Testis (tissue), 3 donors: ENCODE data around the gene OOSP3. TPM values are rescaled to one million over a fixed set of nuclear protein-coding genes. Genes with fewer than 3 reads are reported as not detected.

ENCODE experiments used
- DNase-seq: peaks from one replicate; pipeline ENCODE4 v3.0.0-alpha.2; 2019
- H3K27ac ChIP-seq, 2 donors: fragments of 200-600 bp; sonication (generic); one replicate each; pipeline ENCODE4 v1.5.1; 2019
- H3K27me3 ChIP-seq: fragments of 200-600 bp; sonication (generic); one replicate; pipeline ENCODE4 v1.5.1; 2019
- H3K36me3 ChIP-seq: fragments of 200-600 bp; sonication (generic); one replicate; pipeline ENCODE4 v1.5.1; 2017; ENCODE audit warnings: low read depth; ENCODE audit errors: missing control alignments
- H3K4me1 ChIP-seq: fragments of 200-600 bp; sonication (generic); one replicate; pipeline ENCODE4 v1.5.1; 2019
- H3K4me3 ChIP-seq, 2 donors: fragments of 200-600 bp; sonication (generic); one replicate each; pipeline ENCODE4 v1.5.1; 2017 to 2019
- H3K9me3 ChIP-seq: fragments of 200-600 bp; sonication (generic); one replicate; pipeline ENCODE4 v1.5.1; 2017
- CTCF ChIP-seq, 3 experiments: fragments of 450-650 bp in 2 of 3; fragments of 200-600 bp in 1 of 3; sonication (generic) in 1 of 3; IDR thresholded peaks; one replicate each; pipeline ENCODE4 v1.5.1; 2016 to 2019; ENCODE audit warnings: antibody characterized with exemption in 3 of 3, mild to moderate bottlenecking in 2 of 3, moderate library complexity in 1 of 3
- POLR2A ChIP-seq: fragments of 450-650 bp; IDR thresholded peaks from one replicate; pipeline ENCODE4 v1.6.1; 2017; ENCODE audit warnings: antibody characterized with exemption, mild to moderate bottlenecking, moderate library complexity
- WGBS, 2 donors: methylation state at CpG; one replicate each; pipeline ENCODE4 v1.1.5; 2018; 5-methylcytosine and 5-hydroxymethylcytosine counted together
- intact Hi-C: fragments of 100-400 bp; cut with DNase I; formaldehyde crosslinking; loops from one replicate; pipeline ENCODE4 v1.15.1; 2023; ENCODE audit warnings: low total_unique reads
- polyA plus RNA-seq: library from polyadenylated mRNA; stranded (reverse); fragments of 350-450 nt; fragmentation: Illumina TruSeq; extraction: RNeasy Lipid Tissue Mini Kit (QIAGEN cat#74804); gene quantifications from one replicate; pipeline ENCODE4 v1.2.3, GENCODE V29; 2014; ENCODE audit warnings: low read depth, low replicate concordance; ENCODE audit not compliant: insufficient read depth
- total RNA-seq, 2 donors: library from RNA; depleted of rRNA; stranded (reverse); fragments of >200 nt; gene quantifications; one replicate each; pipeline ENCODE4 v1.2.3, GENCODE V29; 2016

The OOSP3 gene
- total and polyA plus RNA-seq, 3 donors from 2014 or later: 0.83 TPM; not detected in 2

- Histone ChIP-seq H3K36me3 (no peaks in the 10 kb centered on the region), H3K27me3 (no peaks in the 10 kb centered on the region), H3K4me1 (no peaks in the 10 kb centered on the region), H3K4me3 (no peak overlapping the region), H3K27ac (no peak overlapping the region), H3K9me3 (no peaks in the 10 kb centered on the region)
- DNase-seq: no peak
- intact Hi-C loops: no loop called here
- 85 to 91% methylated on average over 6 of the region's 6 CpGs for WGBS, 2 donors
- no peak for TF ChIP-seq POLR2A
- no peak for TF ChIP-seq CTCF (IDR thresholded peaks at IDR 0.05)
Observed at GRCh38 chr11:59923813-59924212, 45.2 kb downstream of the OOSP3 start.

GRCh38 chr11:59931688-59932087 lies 53.1 kb downstream of the OOSP3 start:
- Histone ChIP-seq H3K4me1 (no peaks in the 10 kb centered on the region), H3K9me3 (no peaks in the 10 kb centered on the region), H3K27me3 (no peaks in the 10 kb centered on the region), H3K36me3 (no peaks in the 10 kb centered on the region), H3K4me3 (no peak overlapping the region), H3K27ac (no peak overlapping the region)
- no peak for TF ChIP-seq CTCF (IDR thresholded peaks at IDR 0.05)
- no peak for TF ChIP-seq POLR2A
- 100% methylated on average over 1 of the region's 1 CpG; no CpG with 5 or more reads in 1 of the 2 donors for WGBS, 2 donors
- intact Hi-C loops: no loop called here
- no peak for DNase-seq

GRCh38 chr11:59938132-59938531 lies 59.5 kb downstream of the OOSP3 start, which contains the start of gene OOSP1:
Gene OOSP1, plus strand, starts transcription at chr11:59938432. Its CDS starts 23 bp downstream, at chr11:59938455.
- intact Hi-C loops: no loop called here
- no peaks in the 10 kb centered on the region for H3K36me3 ChIP-seq
- TF ChIP-seq CTCF (IDR thresholded peaks at IDR 0.05) (no peak), POLR2A (no peak)
- no peak for DNase-seq
- no peak within 1 kb of the TSS for H3K4me3 ChIP-seq
- no peaks in the 10 kb centered on the region for H3K9me3 ChIP-seq
- no peak within 1 kb of the TSS for H3K27ac ChIP-seq
- no peaks in the 10 kb centered on the region for H3K27me3 ChIP-seq
- WGBS, 2 donors: 48 to 59% methylated on average over 2 of the region's 2 CpGs
- H3K4me1 ChIP-seq: no peaks in the 10 kb centered on the region

- intact Hi-C loops: no loop called here
- Histone ChIP-seq H3K27me3 (no peaks in the 10 kb centered on the region), H3K9me3 (no peaks in the 10 kb centered on the region), H3K4me3 (no peak overlapping the region), H3K4me1 (no peaks in the 10 kb centered on the region), H3K36me3 (no peaks in the 10 kb centered on the region), H3K27ac (no peak overlapping the region)
- TF ChIP-seq POLR2A (no peak), CTCF (IDR thresholded peaks at IDR 0.05) (no peak)
- WGBS, 2 donors: 87 to 97% methylated on average over 3 of the region's 3 CpGs
- no peak for DNase-seq
Observed at GRCh38 chr11:59938718-59939117, 60.1 kb downstream of the OOSP3 start.

- H3K27ac ChIP-seq: no peak overlapping the region
- H3K4me3 ChIP-seq: no peak overlapping the region
- H3K27me3 ChIP-seq: no peaks in the 10 kb centered on the region
- intact Hi-C loops: no loop called here
- WGBS, 2 donors: 86 to 100% methylated on average over 2 of the region's 2 CpGs
- DNase-seq: no peak
- no peaks in the 10 kb centered on the region for H3K4me1 ChIP-seq
- no peaks in the 10 kb centered on the region for H3K9me3 ChIP-seq
- no peak for TF ChIP-seq POLR2A
- TF ChIP-seq CTCF (IDR thresholded peaks at IDR 0.05): no peak
- H3K36me3 ChIP-seq: no peaks in the 10 kb centered on the region
Observed at GRCh38 chr11:59939482-59939881, 60.9 kb downstream of the OOSP3 start.
